GM18499 (cell line): ENCODE measurements around the gene GLYR1.
"Not testable (repeated sequence)": the region's sequence is repeated elsewhere in the genome, so short reads cannot be mapped to it uniquely, and the experiment has no call there.

Experiments used
- ATAC-seq: cut with Tn5 transposase; IDR thresholded peaks from one replicate; pipeline ENCODE4 v1.9.1; 2021; ENCODE audit warnings: moderate number of reproducible peaks; ENCODE audit not compliant: insufficient read depth, unreplicated experiment

Gene GLYR1

GRCh38 chr16:4795181-4795827, 51.8 kb downstream of the GLYR1 start, which contains the start of gene SMIM22:
Gene SMIM22, plus strand, starts transcription at chr16:4795369. Its CDS starts 366 bp downstream, at chr16:4795735.
- ATAC-seq: no peak

- no peak for ATAC-seq
These were observed 54.1 kb downstream of the GLYR1 start for GRCh38 chr16:4792951-4793513.

GRCh38 chr16:4790871-4791270, 56.2 kb downstream of the GLYR1 start:
- ATAC-seq: no peak

GRCh38 chr16:4790261-4790660, 56.8 kb downstream of the GLYR1 start:
- ATAC-seq: no peak

GRCh38 chr16:4788910-4789309, 58.2 kb downstream of the GLYR1 start:
- ATAC-seq: no peak

GRCh38 chr16:4788489-4788889, 58.6 kb downstream of the GLYR1 start:
- ATAC-seq: no peak

- ATAC-seq: no peak
These were observed 59.2 kb downstream of the GLYR1 start, which contains the start of gene SEPTIN12 for GRCh38 chr16:4787627-4788482. Gene SEPTIN12, minus strand, starts transcription at chr16:4788345. Its CDS starts 700 bp downstream, at chr16:4787645.

- ATAC-seq: no peak
These were observed 60.0 kb downstream of the GLYR1 start for GRCh38 chr16:4787068-4787467.

GRCh38 chr16:4785758-4786433, 61.2 kb downstream of the GLYR1 start:
- ATAC-seq: no peak

GRCh38 chr16:4784444-4784987, 62.6 kb downstream of the GLYR1 start:
- ATAC-seq: not testable (repeated sequence)

- ATAC-seq: no peak
These were observed 63.1 kb downstream of the GLYR1 start for GRCh38 chr16:4783951-4784336.

GRCh38 chr16:4783251-4783950, 63.7 kb downstream of the GLYR1 start:
- ATAC-seq: no peak

GRCh38 chr16:4780235-4780634, 66.9 kb downstream of the GLYR1 start:
- no peak for ATAC-seq

- no peak for ATAC-seq
These were observed 69.1 kb downstream of the GLYR1 start for GRCh38 chr16:4778050-4778392.

GRCh38 chr16:4777339-4778049, 69.6 kb downstream of the GLYR1 start:
- ATAC-seq: no peak

- no peak for ATAC-seq
These were observed 70.9 kb downstream of the GLYR1 start for GRCh38 chr16:4776141-4776705.

GRCh38 chr16:4775005-4775404, 72.1 kb downstream of the GLYR1 start:
- ATAC-seq: no peak

- no peak for ATAC-seq
These were observed 74.7 kb downstream of the GLYR1 start for GRCh38 chr16:4772351-4772750.

- ATAC-seq: no peak
These were observed 75.4 kb downstream of the GLYR1 start for GRCh38 chr16:4771646-4772045.
